ENCODE measurements around the gene LAMA3.
A peak's percentile ranks its signal among the peaks of the same experiment; 100 is the strongest.

The LAMA3 gene

GRCh38 chr18:23864624-23865023, 175.4 kb downstream of the LAMA3 start:
- H3K4me2 ChIP-seq (ENCODE audit: insufficient read depth, low read length) = no peak overlapping the region
- peak; percentile 56 for DNase-seq
- no peak overlapping the region; the same call in 1 of the 2 replicates for H2AFZ ChIP-seq (ENCODE audit: low read depth, low read length)
- no peaks in the 10 kb centered on the region for H3K27me3 ChIP-seq (ENCODE audit: insufficient read depth, low read length, poor library complexity)
- H3K79me2 ChIP-seq (ENCODE audit: insufficient read depth, low read length) = no peaks in the 10 kb centered on the region
- H4K20me1 ChIP-seq (ENCODE audit: insufficient read depth, low read length) = no peaks in the 10 kb centered on the region
- no peak for TF ChIP-seq EZH2 (IDR thresholded peaks at IDR 0.05; ENCODE audit: borderline replicate concordance, low read depth, low read length, severe bottlenecking)
- TF ChIP-seq CTCF (IDR thresholded peaks at IDR 0.05; ENCODE audit: borderline replicate concordance, extremely low read depth, low read length, poor library complexity, severe bottlenecking) = no peak
- peaks cover 22% of the 10 kb centered on the region for H3K4me1 ChIP-seq (ENCODE audit: insufficient read depth, low read length)
- H3K36me3 ChIP-seq (ENCODE audit: insufficient read depth, low read length) = no peaks in the 10 kb centered on the region
- no peak overlapping the region for H3K4me3 ChIP-seq (ENCODE audit: low read depth in 1 of 2, low read length in 2 of 2)
- no peaks in the 10 kb centered on the region for H3K9me3 ChIP-seq (ENCODE audit: insufficient read depth, low read length, severe bottlenecking)
- H3K27ac ChIP-seq (ENCODE audit: low read length) = peak overlapping the region; percentile 51; the same call in 1 of the 2 replicates
- H3K9ac ChIP-seq (ENCODE audit: low read depth, low read length) = no peak overlapping the region
- ATAC-seq (ENCODE audit: insufficient read depth, low read depth) = peak; percentile 66

DNA sequence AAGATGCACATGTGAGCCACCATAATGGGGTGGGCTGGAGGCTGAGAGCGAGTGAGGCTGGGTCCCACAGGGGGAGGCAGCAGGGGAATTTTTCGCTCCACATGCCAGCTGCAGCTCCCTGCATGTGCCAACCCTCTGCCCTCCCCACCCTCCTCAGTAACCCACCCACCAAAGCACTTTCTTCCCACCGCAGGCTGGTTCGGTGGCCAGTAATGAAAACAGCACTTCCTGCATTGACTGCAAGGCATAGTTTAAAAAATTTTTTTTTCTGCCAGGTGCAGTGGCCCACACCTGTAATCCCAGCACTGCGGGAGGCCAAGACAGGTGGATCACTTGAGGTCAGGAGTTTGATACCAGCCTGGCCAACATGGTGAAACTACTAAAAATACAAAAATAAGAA, 177.8 kb downstream of the LAMA3 start:
- H3K4me2 ChIP-seq (ENCODE audit: insufficient read depth, low read length) = no peak overlapping the region
- H3K27me3 ChIP-seq (ENCODE audit: insufficient read depth, low read length, poor library complexity) = no peaks in the 10 kb centered on the region
- H3K4me1 ChIP-seq (ENCODE audit: insufficient read depth, low read length) = peaks cover 40% of the 10 kb centered on the region
- no peaks in the 10 kb centered on the region for H3K36me3 ChIP-seq (ENCODE audit: insufficient read depth, low read length)
- no peaks in the 10 kb centered on the region for H4K20me1 ChIP-seq (ENCODE audit: insufficient read depth, low read length)
- H3K4me3 ChIP-seq (ENCODE audit: low read depth in 1 of 2, low read length in 2 of 2) = no peak overlapping the region
- no peak overlapping the region for H3K9ac ChIP-seq (ENCODE audit: low read depth, low read length)
- DNase-seq = peak; percentile 73
- peak; percentile 35 for ATAC-seq (ENCODE audit: insufficient read depth, low read depth)
- TF ChIP-seq EZH2 (IDR thresholded peaks at IDR 0.05; ENCODE audit: borderline replicate concordance, low read depth, low read length, severe bottlenecking) = no peak
- H2AFZ ChIP-seq (ENCODE audit: low read depth, low read length) = no peak overlapping the region
- no peaks in the 10 kb centered on the region for H3K9me3 ChIP-seq (ENCODE audit: insufficient read depth, low read length, severe bottlenecking)
- H3K79me2 ChIP-seq (ENCODE audit: insufficient read depth, low read length) = no peaks in the 10 kb centered on the region
- H3K27ac ChIP-seq (ENCODE audit: low read length) = no peak overlapping the region

- H3K27ac ChIP-seq (ENCODE audit: low read length) = no peak overlapping the region
- H3K27me3 ChIP-seq (ENCODE audit: insufficient read depth, low read length, poor library complexity) = no peaks in the 10 kb centered on the region
- no peak overlapping the region for H3K4me3 ChIP-seq (ENCODE audit: low read depth in 1 of 2, low read length in 2 of 2)
- TF ChIP-seq CTCF (IDR thresholded peaks at IDR 0.05; ENCODE audit: borderline replicate concordance, extremely low read depth, low read length, poor library complexity, severe bottlenecking) = no peak
- TF ChIP-seq EZH2 (IDR thresholded peaks at IDR 0.05; ENCODE audit: borderline replicate concordance, low read depth, low read length, severe bottlenecking) = no peak
- no peaks in the 10 kb centered on the region for H3K9me3 ChIP-seq (ENCODE audit: insufficient read depth, low read length, severe bottlenecking)
- ATAC-seq (ENCODE audit: insufficient read depth, low read depth) (no peak), DNase-seq (no peak)
- no peaks in the 10 kb centered on the region for H3K36me3 ChIP-seq (ENCODE audit: insufficient read depth, low read length)
- H3K9ac ChIP-seq (ENCODE audit: low read depth, low read length) = no peak overlapping the region
- no peaks in the 10 kb centered on the region for H4K20me1 ChIP-seq (ENCODE audit: insufficient read depth, low read length)
- H3K4me2 ChIP-seq (ENCODE audit: insufficient read depth, low read length) = no peak overlapping the region
- peaks cover 42% of the 10 kb centered on the region for H3K4me1 ChIP-seq (ENCODE audit: insufficient read depth, low read length)
- H2AFZ ChIP-seq (ENCODE audit: low read depth, low read length) = no peak overlapping the region
- no peaks in the 10 kb centered on the region for H3K79me2 ChIP-seq (ENCODE audit: insufficient read depth, low read length)
These were observed 179.0 kb downstream of the LAMA3 start for GRCh38 chr18:23868136-23868785.

DNA sequence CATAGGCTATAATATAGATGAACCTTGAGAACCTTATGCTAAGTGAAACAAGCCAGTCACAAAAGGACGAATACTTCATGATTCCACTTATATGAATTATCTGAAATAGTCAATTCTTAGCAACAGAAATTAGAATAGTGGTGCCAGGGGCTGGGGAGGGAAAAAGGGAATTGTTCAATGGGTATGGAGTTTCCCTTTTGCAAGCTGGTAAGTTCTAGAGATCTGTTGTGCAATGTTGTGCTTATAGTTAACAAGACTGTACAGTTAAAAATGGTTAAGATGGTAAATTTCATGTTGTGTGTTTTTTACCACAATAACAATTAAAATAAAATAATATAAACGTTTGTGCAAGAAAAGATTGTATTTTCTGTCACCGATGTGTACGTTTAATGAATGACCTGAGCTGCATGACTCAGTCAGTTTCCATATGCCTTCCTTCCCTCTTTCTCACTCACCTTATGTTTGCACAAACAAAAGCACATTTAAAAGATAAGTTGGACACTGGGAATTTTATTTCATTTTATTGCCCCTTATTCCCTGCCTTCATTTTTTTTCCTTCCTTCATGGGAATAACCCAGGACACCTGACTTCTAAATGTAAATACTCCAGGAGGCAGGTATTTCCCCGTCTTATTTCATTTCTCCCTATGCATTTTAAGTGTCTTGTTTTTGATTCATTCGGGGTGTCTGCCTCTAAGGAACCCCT, 181.6 kb downstream of the LAMA3 start:
- Histone ChIP-seq H3K9me3 (ENCODE audit: insufficient read depth, low read length, severe bottlenecking) (no peaks in the 10 kb centered on the region), H2AFZ (ENCODE audit: low read depth, low read length) (no peak overlapping the region; the same call in 1 of the 2 replicates), H3K4me2 (ENCODE audit: insufficient read depth, low read length) (peak overlapping the region; percentile 57), H3K9ac (ENCODE audit: low read depth, low read length) (peak overlapping the region; percentile 23; the same call in 1 of the 2 replicates), H3K79me2 (ENCODE audit: insufficient read depth, low read length) (no peaks in the 10 kb centered on the region), H3K4me1 (ENCODE audit: insufficient read depth, low read length) (peaks cover 29% of the 10 kb centered on the region), H3K27me3 (ENCODE audit: insufficient read depth, low read length, poor library complexity) (no peaks in the 10 kb centered on the region), H4K20me1 (ENCODE audit: insufficient read depth, low read length) (no peaks in the 10 kb centered on the region), H3K36me3 (ENCODE audit: insufficient read depth, low read length) (no peaks in the 10 kb centered on the region), H3K4me3 (ENCODE audit: low read depth in 1 of 2, low read length in 2 of 2) (peak overlapping the region in 1 of 2 experiments; percentile 36; a peak in 1 of 4 replicates), H3K27ac (ENCODE audit: low read length) (peak overlapping the region; percentile 26; the same call in 1 of the 2 replicates)
- TF ChIP-seq CTCF (IDR thresholded peaks at IDR 0.05; ENCODE audit: borderline replicate concordance, extremely low read depth, low read length, poor library complexity, severe bottlenecking) (no peak), EZH2 (IDR thresholded peaks at IDR 0.05; ENCODE audit: borderline replicate concordance, low read depth, low read length, severe bottlenecking) (no peak)
- ATAC-seq (ENCODE audit: insufficient read depth, low read depth) (no peak), DNase-seq (no peak)

All from DND-41 (cell line).